NCI-H2107 (cell line): Measurements from ENCODE around the gene TMEM98.
"Not testable (repeated sequence)": the region's sequence is repeated elsewhere in the genome, so short reads cannot be mapped to it uniquely, and the experiment has no call there.

Source experiments
- DNase-seq: peaks from one replicate; lab custom pipeline; 2025; lab: John Stamatoyannopoulos, UW

Gene TMEM98

DNA sequence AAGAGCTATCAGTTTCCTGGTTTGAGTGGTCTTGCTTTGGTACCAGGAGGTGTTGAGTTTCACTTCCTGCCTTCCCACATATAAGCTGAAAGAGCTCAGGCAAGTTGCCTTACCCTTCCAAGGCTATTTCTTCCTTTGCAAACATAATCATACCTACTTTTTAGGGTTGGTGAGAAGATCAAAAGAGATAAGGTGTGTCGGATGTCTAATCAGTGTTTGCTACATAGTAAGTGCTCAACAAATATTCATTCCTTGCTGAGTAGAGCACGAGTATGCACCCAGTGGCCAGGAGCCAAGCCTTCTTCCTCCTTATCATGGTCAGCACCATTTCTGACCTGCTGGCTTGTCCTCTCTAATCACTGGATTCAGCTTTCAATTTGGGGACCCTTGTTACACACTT, 12.7 kb upstream of the TMEM98 start:
- no peak for DNase-seq

- DNase-seq: no peak
Observed at GRCh38 chr17:32916134-32916533, 11.8 kb upstream of the TMEM98 start.

- no peak for DNase-seq
Observed at GRCh38 chr17:32917081-32917480, 10.9 kb upstream of the TMEM98 start.

GRCh38 chr17:32917842-32918241, 10.1 kb upstream of the TMEM98 start:
- DNase-seq: no peak

DNA sequence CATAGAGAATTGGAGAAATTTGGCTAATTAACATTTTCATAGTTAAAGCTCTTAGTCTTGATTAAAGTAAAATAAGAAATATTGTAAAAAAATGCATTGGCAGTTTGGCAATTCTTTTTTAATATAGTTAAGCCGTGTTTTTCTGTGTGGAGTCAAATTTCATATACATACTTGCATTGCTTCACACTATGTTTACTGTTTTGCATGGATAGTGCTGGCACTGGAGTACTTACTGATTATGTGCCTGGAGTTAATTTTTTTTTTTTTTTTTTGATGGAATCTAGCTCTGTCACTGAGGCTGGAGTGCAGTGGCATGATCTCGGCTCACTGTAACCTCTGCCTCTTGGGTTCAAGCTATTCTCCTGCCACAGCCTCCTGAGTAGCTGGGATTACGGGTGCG, 8.1 kb upstream of the TMEM98 start:
- DNase-seq: not testable (repeated sequence)

DNA sequence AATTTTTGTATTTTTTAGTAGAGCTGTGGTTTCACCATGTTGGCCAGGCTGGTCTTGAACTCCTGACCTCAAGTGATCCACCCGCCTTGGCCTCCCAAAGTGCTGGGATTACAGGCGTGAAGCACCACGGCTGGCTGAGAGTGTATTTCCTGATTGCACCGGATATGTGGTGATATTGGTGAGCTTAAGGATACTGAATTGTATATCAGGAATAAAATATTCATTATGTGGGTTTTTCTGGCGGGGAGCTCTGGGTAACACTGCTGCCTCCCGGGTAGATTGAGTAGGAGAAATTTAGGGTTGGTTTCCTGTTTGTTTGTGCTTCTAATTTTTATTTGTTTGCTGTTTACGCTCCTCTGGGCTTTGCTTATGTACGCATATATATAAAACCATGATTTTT, 7.7 kb upstream of the TMEM98 start:
- no peak for DNase-seq

GRCh38 chr17:32921017-32921416, 6.9 kb upstream of the TMEM98 start:
- no peak for DNase-seq

DNA sequence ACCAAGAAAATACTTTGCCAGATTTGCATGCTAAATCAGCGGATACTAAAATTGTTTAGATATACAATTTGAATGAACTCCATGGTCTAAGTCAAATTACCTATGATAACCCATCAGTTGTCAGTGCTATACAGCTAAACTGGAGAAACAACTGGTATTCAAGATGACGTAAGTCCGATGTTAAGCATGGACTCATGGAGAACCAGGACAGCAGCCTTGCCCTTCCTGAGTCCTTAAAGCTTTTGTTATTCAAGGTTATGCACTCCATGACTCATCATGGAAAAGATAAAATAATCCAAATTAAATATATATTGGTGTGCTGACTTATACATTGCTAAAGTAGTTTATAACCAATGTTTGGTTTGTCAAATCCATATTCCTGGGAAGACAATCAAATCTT, 4.0 kb upstream of the TMEM98 start:
- DNase-seq: not testable (repeated sequence)

DNA sequence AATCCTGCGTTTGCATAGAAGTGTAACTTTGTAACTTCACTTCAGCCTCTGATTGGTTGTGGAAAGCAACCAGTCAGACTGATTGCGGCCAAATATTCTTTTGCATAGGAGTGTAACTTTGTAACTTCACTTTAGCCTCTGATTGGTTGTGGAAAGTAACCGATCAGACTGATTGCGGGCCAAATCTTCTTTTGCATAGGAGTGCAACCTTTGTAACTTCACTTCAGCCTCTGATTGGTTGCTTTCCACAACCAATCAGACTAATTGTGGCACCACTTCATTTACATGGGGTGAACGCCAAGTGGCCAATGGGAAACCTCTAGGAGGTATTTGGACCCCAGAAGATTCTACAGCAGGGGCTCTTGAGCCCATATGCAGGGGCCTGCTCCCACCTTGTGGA, 1.8 kb upstream of the TMEM98 start:
- DNase-seq: no peak

- DNase-seq: not testable (repeated sequence)
Observed at GRCh38 chr17:32926789-32927188, 1.2 kb upstream of the TMEM98 start.

DNA sequence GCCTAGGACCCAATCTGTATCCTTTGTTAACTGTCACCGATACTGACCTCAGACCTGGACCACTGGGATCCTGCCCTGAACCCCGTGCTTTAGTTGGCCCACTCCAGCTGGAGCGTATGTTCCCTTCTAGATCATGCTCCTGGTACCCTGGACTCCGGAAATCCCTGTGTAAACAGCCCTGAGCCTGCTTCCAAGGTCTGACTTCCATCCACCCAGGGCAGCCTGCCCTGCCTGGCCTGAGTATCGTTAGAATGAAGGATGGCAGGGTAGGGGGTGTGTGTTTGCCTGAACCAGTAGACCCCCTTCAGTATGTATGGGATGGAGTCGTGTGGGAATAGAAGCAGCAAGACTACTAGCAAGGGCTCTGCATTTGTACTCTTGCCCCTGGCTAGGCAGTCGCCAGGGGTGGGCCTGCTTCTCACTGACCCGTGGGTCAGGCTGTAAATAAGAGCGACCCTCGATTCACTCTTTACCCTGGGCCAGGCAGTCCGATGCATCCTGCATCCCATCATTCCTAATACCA, 691 bp upstream of the TMEM98 start:
- DNase-seq: no peak

DNA sequence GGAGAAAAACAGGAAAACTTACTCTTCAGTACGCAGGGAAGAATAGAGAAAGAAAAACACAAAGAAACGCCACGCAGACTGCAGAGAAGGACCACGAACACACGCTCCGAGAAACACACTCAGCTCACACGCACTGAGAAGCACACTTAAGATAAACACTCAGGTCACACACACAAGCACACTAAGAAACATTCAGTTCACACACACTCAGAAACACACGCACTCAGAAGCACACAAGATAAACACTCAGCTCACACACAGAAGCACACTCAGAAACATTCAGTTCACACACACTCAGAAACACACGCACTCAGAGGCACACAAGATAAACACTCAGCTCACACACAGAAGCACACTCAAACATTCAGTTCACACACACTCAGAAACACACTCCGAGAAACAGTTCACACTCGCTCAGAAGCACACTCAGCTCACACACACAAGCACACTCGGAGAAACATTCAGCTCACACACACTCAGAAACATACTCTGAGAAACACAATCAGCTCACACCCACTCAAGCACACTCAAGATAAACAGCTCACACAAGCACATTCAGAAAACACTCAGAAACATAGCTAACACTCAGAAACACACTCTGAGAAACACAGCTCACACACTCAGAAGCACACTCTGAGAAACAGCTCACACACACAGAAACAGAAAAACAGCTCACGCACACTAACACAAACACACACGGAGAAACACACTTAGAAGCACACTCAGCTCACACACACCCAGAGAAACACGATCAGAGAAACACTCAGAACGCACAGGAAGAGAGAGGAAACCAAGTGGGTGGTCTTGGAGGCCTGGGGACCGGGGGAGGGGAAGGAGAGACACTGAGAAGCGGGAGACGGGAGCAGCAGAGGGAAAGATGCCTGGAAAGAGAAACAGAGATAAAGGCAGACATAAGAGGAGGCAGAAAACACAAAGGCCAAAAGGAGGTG, 908 bp downstream of the TMEM98 start:
- no peak for DNase-seq

GRCh38 chr17:32929588-32929987, 1.6 kb downstream of the TMEM98 start:
- no peak for DNase-seq

- DNase-seq: no peak
Observed at GRCh38 chr17:32930512-32930911, 2.6 kb downstream of the TMEM98 start.

DNA sequence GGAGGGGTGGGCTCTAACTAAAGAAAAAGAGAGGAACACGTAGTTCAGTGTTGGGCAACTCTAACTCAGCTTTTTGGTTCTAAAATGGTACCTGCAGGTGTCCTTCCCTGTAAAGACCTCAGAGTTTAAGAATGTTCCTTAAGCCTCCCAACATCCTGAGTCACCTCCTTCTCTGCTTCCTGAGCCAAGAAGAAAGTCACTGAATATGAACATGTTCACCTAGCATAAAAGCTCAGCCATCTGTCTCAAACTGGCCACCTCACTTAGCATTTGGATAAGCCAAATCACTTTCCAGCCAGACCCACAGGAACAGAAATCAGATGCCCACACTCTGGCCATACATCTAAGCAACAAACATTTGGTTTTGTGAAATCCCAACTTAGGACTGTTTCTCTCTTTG, 3.7 kb downstream of the TMEM98 start:
- no peak for DNase-seq

GRCh38 chr17:32933881-32934280, 5.9 kb downstream of the TMEM98 start:
- DNase-seq: no peak

DNA sequence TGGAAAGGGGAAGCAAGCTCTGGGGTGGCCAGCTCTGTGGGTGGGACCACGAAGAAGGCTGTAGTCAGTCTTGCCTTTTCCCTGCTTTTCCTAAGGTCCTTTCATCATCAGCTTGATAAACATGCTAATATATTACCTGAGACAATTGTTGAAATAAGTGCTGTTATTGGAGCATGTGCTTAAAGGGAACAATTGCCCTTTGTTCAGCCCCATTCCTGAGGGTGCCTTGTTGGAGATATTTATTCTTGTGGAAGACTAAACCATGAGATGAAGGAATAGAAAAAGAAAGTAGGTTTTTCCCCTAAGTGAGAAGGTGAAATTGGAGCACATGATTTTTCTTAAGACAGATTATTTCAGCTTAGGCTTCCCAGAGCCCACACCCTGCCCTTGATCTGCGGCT, 7.8 kb downstream of the TMEM98 start:
- no peak for DNase-seq

- no peak for DNase-seq
Observed at GRCh38 chr17:32936186-32936893, 8.4 kb downstream of the TMEM98 start.

DNA sequence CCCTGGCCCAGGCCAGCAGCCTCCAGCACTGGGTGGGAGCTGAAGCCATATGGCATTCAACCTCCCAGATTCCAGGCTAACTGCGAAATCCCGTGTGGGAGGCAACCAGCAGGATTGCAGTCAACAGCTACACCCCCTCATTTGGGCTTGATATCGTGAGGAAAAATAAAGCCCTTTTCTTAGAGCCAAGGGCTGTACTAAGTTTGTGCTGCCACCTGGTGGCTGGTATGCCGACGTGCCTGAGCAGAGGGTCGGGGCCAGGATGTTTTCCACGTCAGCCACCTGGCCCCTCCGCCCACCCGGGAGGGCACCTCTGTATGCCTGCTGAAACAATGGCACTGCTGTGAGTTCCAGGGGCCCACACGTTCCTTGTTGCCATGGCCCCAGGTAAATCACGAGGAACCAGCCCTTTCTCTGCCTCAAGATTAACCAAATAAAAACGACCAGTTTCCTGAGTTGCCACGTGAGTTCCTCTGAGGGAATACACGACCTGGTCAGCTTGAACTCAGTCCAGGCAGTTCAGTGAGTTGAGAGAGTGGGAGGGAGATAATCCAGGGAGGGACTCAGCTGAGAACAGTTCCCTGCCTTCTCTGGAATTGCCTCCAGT, 9.0 kb downstream of the TMEM98 start:
- no peak for DNase-seq

DNA sequence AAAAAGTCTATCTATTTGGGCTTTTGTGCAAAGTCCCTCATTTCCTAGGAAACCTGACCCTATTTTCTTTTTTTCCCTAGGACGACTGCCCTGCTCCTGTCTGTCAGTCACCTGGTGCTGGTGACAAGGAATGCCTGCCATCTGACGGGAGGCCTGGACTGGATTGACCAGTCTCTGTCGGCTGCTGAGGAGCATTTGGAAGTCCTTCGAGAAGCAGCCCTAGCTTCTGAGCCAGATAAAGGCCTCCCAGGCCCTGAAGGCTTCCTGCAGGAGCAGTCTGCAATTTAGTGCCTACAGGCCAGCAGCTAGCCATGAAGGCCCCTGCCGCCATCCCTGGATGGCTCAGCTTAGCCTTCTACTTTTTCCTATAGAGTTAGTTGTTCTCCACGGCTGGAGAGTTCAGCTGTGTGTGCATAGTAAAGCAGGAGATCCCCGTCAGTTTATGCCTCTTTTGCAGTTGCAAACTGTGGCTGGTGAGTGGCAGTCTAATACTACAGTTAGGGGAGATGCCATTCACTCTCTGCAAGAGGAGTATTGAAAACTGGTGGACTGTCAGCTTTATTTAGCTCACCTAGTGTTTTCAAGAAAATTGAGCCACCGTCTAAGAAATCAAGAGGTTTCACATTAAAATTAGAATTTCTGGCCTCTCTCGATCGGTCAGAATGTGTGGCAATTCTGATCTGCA, 12.9 kb downstream of the TMEM98 start:
- DNase-seq: no peak

- no peak for DNase-seq
Observed at GRCh38 chr17:32941419-32942032, 13.6 kb downstream of the TMEM98 start.

DNA sequence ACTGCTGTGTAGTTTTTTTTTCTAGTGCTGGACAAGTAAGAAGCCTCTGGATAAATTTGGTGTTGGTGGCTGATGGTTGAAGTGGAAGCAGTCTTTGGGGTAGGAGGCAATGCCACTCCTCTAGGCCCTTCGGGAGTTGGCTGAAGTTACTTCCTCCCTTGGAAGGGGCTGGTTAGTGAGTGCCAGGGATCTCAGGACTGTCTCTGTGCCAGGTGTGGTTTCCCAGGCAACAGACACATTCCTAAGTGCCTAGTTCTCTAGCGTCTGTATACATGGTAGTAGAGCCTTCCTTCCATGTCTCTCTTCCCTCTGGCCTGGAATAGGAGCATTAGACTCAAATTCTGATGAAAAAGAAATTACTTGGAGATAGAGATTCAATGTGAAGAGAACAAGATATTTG, 15.3 kb downstream of the TMEM98 start:
- no peak for DNase-seq
